ENCODE measurements around the gene PRSS37.

DNA sequence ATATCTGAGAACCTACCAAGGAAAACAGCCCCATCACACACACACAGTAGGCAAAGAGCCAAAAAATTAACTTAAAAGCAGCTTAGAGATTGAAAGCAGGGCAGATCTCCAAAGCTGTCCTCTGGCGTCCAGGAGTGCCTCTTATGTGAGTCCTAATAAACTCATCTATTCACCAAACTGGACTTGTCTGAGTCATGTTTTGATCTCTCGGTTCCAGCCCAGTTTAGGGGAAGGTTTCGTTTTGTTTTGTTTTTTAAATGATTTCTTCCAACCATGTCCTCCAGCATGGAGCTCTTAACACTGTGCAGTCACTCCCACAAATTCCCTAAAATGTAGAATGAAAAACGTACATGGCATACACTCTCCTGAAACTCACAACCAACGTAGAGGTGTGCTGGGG is 6.7 kb upstream of the PRSS37 start:
- TF ChIP-seq, protein P1, sequence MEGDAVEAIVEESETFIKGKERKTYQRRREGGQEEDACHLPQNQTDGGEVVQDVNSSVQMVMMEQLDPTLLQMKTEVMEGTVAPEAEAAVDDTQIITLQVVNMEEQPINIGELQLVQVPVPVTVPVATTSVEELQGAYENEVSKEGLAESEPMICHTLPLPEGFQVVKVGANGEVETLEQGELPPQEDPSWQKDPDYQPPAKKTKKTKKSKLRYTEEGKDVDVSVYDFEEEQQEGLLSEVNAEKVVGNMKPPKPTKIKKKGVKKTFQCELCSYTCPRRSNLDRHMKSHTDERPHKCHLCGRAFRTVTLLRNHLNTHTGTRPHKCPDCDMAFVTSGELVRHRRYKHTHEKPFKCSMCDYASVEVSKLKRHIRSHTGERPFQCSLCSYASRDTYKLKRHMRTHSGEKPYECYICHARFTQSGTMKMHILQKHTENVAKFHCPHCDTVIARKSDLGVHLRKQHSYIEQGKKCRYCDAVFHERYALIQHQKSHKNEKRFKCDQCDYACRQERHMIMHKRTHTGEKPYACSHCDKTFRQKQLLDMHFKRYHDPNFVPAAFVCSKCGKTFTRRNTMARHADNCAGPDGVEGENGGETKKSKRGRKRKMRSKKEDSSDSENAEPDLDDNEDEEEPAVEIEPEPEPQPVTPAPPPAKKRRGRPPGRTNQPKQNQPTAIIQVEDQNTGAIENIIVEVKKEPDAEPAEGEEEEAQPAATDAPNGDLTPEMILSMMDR (IDR thresholded peaks at IDR 0.05; ENCODE audit: poor library complexity) = no peak
- no peak for TF ChIP-seq EZH2phosphoT487 (IDR thresholded peaks at IDR 0.05; ENCODE audit: low read depth, severe bottlenecking, unreplicated experiment)

Measured in hepatocyte (in vitro differentiated cells).